IMR-90 (cell line): Measurements from ENCODE around the gene BRINP1. TPM values are rescaled to one million over a fixed set of nuclear protein-coding genes. Genes with fewer than 3 reads are reported as not detected.

Experiments used
- ATAC-seq: fragments of 200-7000 bp; cut with Tn5 transposase; 2 replicates; pipeline ENCODE4 v1.9.1; 2020; ENCODE audit warnings: low read depth, mild to moderate bottlenecking, moderate library complexity
- BruUV-seq: library from RNA; stranded (reverse); fragments of 400-500 nt; replicated peaks from 2 replicates; lab custom pipeline; 2021; lab: Mats Ljungman, UMichigan
- CTCF ChIA-PET: fragments of 300-600 bp; formaldehyde crosslinking; extraction: SDS; loops from one replicate; lab custom pipeline; 2021; ENCODE audit warnings: antibody characterized with exemption; lab: Yijun Ruan, JAX
- POLR2A ChIA-PET: fragments of 300-600 bp; sonication (Branson Sonifier 250); formaldehyde crosslinking; loops from one replicate; lab custom pipeline; 2022; ENCODE audit warnings: antibody characterized with exemption; ENCODE audit not compliant: unreplicated experiment; lab: Charles Lee
- DNase-seq: peaks from one replicate; pipeline ENCODE4 v3.0.0; 2013
- H2AFZ ChIP-seq: replicated peaks from 2 replicates; pipeline ENCODE3; 2013; ENCODE audit warnings: low read length, mild to moderate bottlenecking; ENCODE audit not compliant: poor library complexity
- H2AK5ac ChIP-seq: 2 replicates; pipeline ENCODE4 v1.6.1; 2013; ENCODE audit warnings: low read depth, low read length, inconsistent platforms
- H2AK9ac ChIP-seq: replicated peaks from 2 replicates; pipeline ENCODE3; 2013; ENCODE audit warnings: mild to moderate bottlenecking, low read depth, low read length, moderate library complexity; ENCODE audit not compliant: poor library complexity
- H2BK120ac ChIP-seq: 2 replicates; pipeline ENCODE4 v1.6.1; 2013; ENCODE audit warnings: low read depth, low read length, inconsistent platforms
- H2BK15ac ChIP-seq: 3 replicates; pipeline ENCODE4 v1.6.1; 2013; ENCODE audit warnings: low read depth, low read length, inconsistent platforms
- H2BK20ac ChIP-seq: 2 replicates; pipeline ENCODE4 v1.6.1; 2013; ENCODE audit warnings: low read depth, mild to moderate bottlenecking, inconsistent platforms, low read length, moderate library complexity
- H2BK5ac ChIP-seq: 2 replicates; pipeline ENCODE4 v1.6.1; 2013; ENCODE audit warnings: mild to moderate bottlenecking, low read depth, low read length, inconsistent platforms; ENCODE audit not compliant: poor library complexity, severe bottlenecking
- H3K14ac ChIP-seq: replicated peaks from 2 replicates; pipeline ENCODE4 v1.6.1; 2013; ENCODE audit warnings: low read depth, low read length, inconsistent platforms
- H3K18ac ChIP-seq: 2 replicates; pipeline ENCODE4 v1.6.1; 2013; ENCODE audit warnings: low read depth, low read length, control low read depth
- H3K23ac ChIP-seq: 2 replicates; pipeline ENCODE4 v1.6.1; 2013; ENCODE audit warnings: low read depth, low read length, inconsistent platforms
- H3K27ac ChIP-seq: 2 replicates; pipeline ENCODE4 v1.5.1; 2013; ENCODE audit warnings: mild to moderate bottlenecking, control low read depth, low read length; ENCODE audit not compliant: insufficient read depth
- H3K27me3 ChIP-seq: 2 replicates; pipeline ENCODE4 v1.6.1; 2013; ENCODE audit warnings: low read length; ENCODE audit not compliant: control insufficient read depth, insufficient read depth
- H3K36me3 ChIP-seq: 2 replicates; pipeline ENCODE4 v1.6.1; 2013; ENCODE audit warnings: low read length, mixed read lengths; ENCODE audit not compliant: control insufficient read depth, insufficient read depth
- H3K4ac ChIP-seq: 2 replicates; pipeline ENCODE4 v1.6.1; 2013; ENCODE audit warnings: low read depth, low read length, inconsistent platforms
- H3K4me1 ChIP-seq: 2 replicates; pipeline ENCODE4 v1.6.1; 2013; ENCODE audit warnings: low read length, mixed read lengths; ENCODE audit not compliant: control insufficient read depth, insufficient read depth
- H3K4me2 ChIP-seq: 2 replicates; pipeline ENCODE4 v1.6.1; 2013; ENCODE audit warnings: low read depth, mild to moderate bottlenecking, control low read depth, low read length, moderate library complexity
- H3K4me3 ChIP-seq: 2 replicates; pipeline ENCODE4 v1.5.1; 2013; ENCODE audit warnings: low read depth, mild to moderate bottlenecking, control low read depth, low read length, moderate library complexity; ENCODE audit not compliant: insufficient read depth
- H3K56ac ChIP-seq: 2 replicates; pipeline ENCODE4 v1.6.1; 2013; ENCODE audit warnings: low read length, inconsistent platforms; ENCODE audit not compliant: insufficient read depth; ENCODE audit errors: extremely low read depth
- H3K79me1 ChIP-seq, 2 experiments: 2 replicates each; pipeline ENCODE4 v1.6.1; 2013; ENCODE audit warnings: low read length in 2 of 2, inconsistent platforms in 1 of 2, low read depth in 1 of 2
- H3K9ac ChIP-seq: 2 replicates; pipeline ENCODE4 v1.6.1; 2013; ENCODE audit warnings: low read depth, low read length, control low read depth
- H3K9me1 ChIP-seq: 2 replicates; pipeline ENCODE4 v1.6.1; 2013; ENCODE audit warnings: low read length, inconsistent platforms; ENCODE audit not compliant: insufficient read depth
- H3K9me3 ChIP-seq: 2 replicates; pipeline ENCODE4 v1.6.1; 2013; ENCODE audit warnings: low read length; ENCODE audit not compliant: control insufficient read depth, insufficient read depth
- H4K20me1 ChIP-seq: 2 replicates; pipeline ENCODE4 v1.6.1; 2013; ENCODE audit warnings: low read length, inconsistent platforms; ENCODE audit not compliant: insufficient read depth
- H4K5ac ChIP-seq: 2 replicates; pipeline ENCODE4 v1.6.1; 2013; ENCODE audit warnings: mild to moderate bottlenecking, low read depth, low read length, control low read depth
- H4K8ac ChIP-seq, 2 experiments: 2 replicates each; pipeline ENCODE4 v1.6.1; 2013; ENCODE audit warnings: low read depth in 2 of 2, low read length in 2 of 2, control low read depth in 1 of 2, inconsistent platforms in 1 of 2
- H4K91ac ChIP-seq: 2 replicates; pipeline ENCODE4 v1.6.1; 2013; ENCODE audit warnings: low read depth, low read length, inconsistent platforms; ENCODE audit not compliant: insufficient read depth
- CEBPB ChIP-seq: IDR thresholded peaks from 2 replicates; pipeline ENCODE4 v1.6.1; 2012; ENCODE audit warnings: low read depth, low read length, improper control_type of control experiment
- CHD1 ChIP-seq: IDR thresholded peaks from 2 replicates; pipeline ENCODE4 v1.6.1; 2012; ENCODE audit warnings: low read depth, low read length, improper control_type of control experiment
- ELK1 ChIP-seq: fragments of 150-350 bp; IDR thresholded peaks from 2 replicates; pipeline ENCODE4 v1.6.1; 2016; ENCODE audit warnings: low read depth, mild to moderate bottlenecking, low read length, moderate library complexity, borderline replicate concordance
- MAFK ChIP-seq: IDR thresholded peaks from 2 replicates; pipeline ENCODE4 v1.6.1; 2012; ENCODE audit warnings: low read depth, low read length, improper control_type of control experiment
- MAZ ChIP-seq: IDR thresholded peaks from 2 replicates; pipeline ENCODE4 v1.6.1; 2012; ENCODE audit warnings: low read depth, mild to moderate bottlenecking, low read length, improper control_type of control experiment, moderate library complexity, borderline replicate concordance
- MXI1 ChIP-seq: IDR thresholded peaks from 2 replicates; pipeline ENCODE4 v1.6.1; 2012; ENCODE audit warnings: low read depth, mild to moderate bottlenecking, low read length, moderate library complexity, borderline replicate concordance
- NFE2L2 ChIP-seq: fragments of 150-350 bp; IDR thresholded peaks from 2 replicates; pipeline ENCODE4 v1.6.1; 2016; ENCODE audit warnings: low read depth, mild to moderate bottlenecking, low read length
- POLR2A ChIP-seq: IDR thresholded peaks from 2 replicates; pipeline ENCODE4 v1.6.1; 2012; ENCODE audit warnings: mild to moderate bottlenecking, low read depth, low read length
- RAD21 ChIP-seq: IDR thresholded peaks from 2 replicates; pipeline ENCODE4 v1.6.1; 2012; ENCODE audit warnings: low read length, improper control_type of control experiment
- RCOR1 ChIP-seq: IDR thresholded peaks from 2 replicates; pipeline ENCODE4 v1.6.1; 2012; ENCODE audit warnings: mild to moderate bottlenecking, low read length, improper control_type of control experiment; ENCODE audit not compliant: insufficient replicate concordance
- RFX5 ChIP-seq: IDR thresholded peaks from 2 replicates; pipeline ENCODE4 v1.8.0; 2012; ENCODE audit warnings: low read depth, mild to moderate bottlenecking, low read length, moderate library complexity
- SMC3 ChIP-seq: fragments of 150-350 bp; IDR thresholded peaks from 2 replicates; pipeline ENCODE4 v1.6.1; 2016; ENCODE audit warnings: low read depth, mild to moderate bottlenecking, antibody characterized with exemption, low read length, moderate library complexity
- USF2 ChIP-seq: fragments of 150-350 bp; IDR thresholded peaks from 2 replicates; pipeline ENCODE4 v1.6.1; 2017; ENCODE audit warnings: mild to moderate bottlenecking, antibody characterized with exemption, low read length, low read depth
- WGBS, 2 experiments: methylation state at CpG; one replicate each; pipeline versions ENCODE4 v1.1.5 to v1.1.7; 2013; ENCODE audit warnings: missing lambda C conversion rate in 2 of 2; ENCODE audit not compliant: insufficient read length in 1 of 2; ENCODE audit errors: extremely low coverage in 2 of 2; 5-methylcytosine and 5-hydroxymethylcytosine counted together
- dilution Hi-C: fragments of 300-500 bp; cut with HindIII; formaldehyde crosslinking; loops from one replicate; pipeline ENCODE4 v1.14.3; 2018; ENCODE audit warnings: low sequenced_read_pairs; ENCODE audit not compliant: unreplicated experiment
- in situ Hi-C: fragments of 300-500 bp; cut with MboI; formaldehyde crosslinking; loops from 3 replicates; pipeline ENCODE4 v1.14.3; 2019; ENCODE audit warnings: low sequenced_read_pairs, inconsistent platforms, mixed read lengths
- intact Hi-C: fragments of 100-400 bp; cut with micrococcal nuclease; formaldehyde crosslinking; loops from 2 replicates; pipeline ENCODE4 v1.10.0; 2022
- polyA plus RNA-seq, 3 experiments: library from polyadenylated mRNA; depleted of rRNA; stranded (reverse); fragments of >200 nt; gene quantifications; 2 replicates each; pipeline ENCODE4 v1.2.3, GENCODE V29; 2012; ENCODE audit warnings: low replicate concordance in 1 of 3
- total RNA-seq: library from RNA; depleted of rRNA; stranded (reverse); fragments of >200 nt; gene quantifications from 2 replicates; pipeline ENCODE4 v1.2.3, GENCODE V29; 2012

Gene BRINP1
- total and polyA plus RNA-seq, 2 of the 4 experiments (the other 2 are of a cell fraction): under 0.01 TPM; not detected in 1

DNA sequence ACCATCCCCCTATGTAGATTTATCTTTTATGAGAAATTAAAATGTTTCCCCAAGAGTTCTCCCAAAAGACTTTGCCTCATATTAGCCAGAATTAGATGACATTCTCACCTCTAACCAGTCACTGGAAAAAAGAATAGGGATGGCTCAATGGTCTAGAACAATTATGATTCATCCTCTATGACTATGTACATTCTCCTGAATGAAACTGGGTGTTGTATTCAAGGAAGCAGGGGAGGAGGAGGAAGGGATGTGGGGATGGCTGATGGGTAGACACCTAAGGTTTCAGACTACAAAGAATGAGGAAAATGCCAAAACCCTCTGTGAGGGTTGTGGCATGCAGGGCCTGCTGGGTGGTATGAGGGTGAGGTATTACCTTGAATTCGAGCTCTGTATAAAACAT lies 49.5 kb upstream of the BRINP1 start:
- Histone ChIP-seq H3K4me3 (no peak overlapping the region), H2BK20ac (no peak overlapping the region), H3K27ac (no peak overlapping the region), H3K27me3 (no peaks in the 10 kb centered on the region), H2AFZ (no peak overlapping the region), H2AK5ac (no peak overlapping the region), H3K9ac (no peak overlapping the region), H3K23ac (no peak overlapping the region), H3K36me3 (no peaks in the 10 kb centered on the region), H2BK15ac (no peak overlapping the region), H4K20me1 (no peaks in the 10 kb centered on the region), H3K4me2 (no peak overlapping the region), H3K18ac (no peak overlapping the region), H3K79me1 (no peaks in the 10 kb centered on the region), H4K5ac (no peak overlapping the region), H3K9me1 (no peaks in the 10 kb centered on the region), H4K91ac (no peak overlapping the region), H3K4ac (no peak overlapping the region), H3K4me1 (no peaks in the 10 kb centered on the region), H4K8ac (no peak overlapping the region), H3K9me3 (peaks cover 3% of the 10 kb centered on the region), H2BK120ac (no peak overlapping the region), H3K56ac (no peak overlapping the region), H2BK5ac (no peak overlapping the region), H3K14ac (no peak overlapping the region), H2AK9ac (no peak overlapping the region)
- POLR2A ChIA-PET: no interaction called here
- CTCF ChIA-PET: no interaction called here
- intact Hi-C loops: no loop called here
- dilution Hi-C loops: no loop called here
- no TSS peak for BruUV-seq
- in situ Hi-C loops: no loop called here
- WGBS, 2 experiments: no CpG with 5 or more reads among the region's 1 CpG
- TF ChIP-seq RFX5: no peak
- no peak for TF ChIP-seq ELK1
- no peak for TF ChIP-seq CHD1
- no peak for TF ChIP-seq MXI1
- TF ChIP-seq RCOR1: no peak
- TF ChIP-seq SMC3: no peak
- no peak for TF ChIP-seq MAZ
- no peak for TF ChIP-seq NFE2L2
- TF ChIP-seq POLR2A: no peak
- no peak for TF ChIP-seq USF2
- no peak for TF ChIP-seq RAD21
- no peak for TF ChIP-seq CEBPB
- no peak for TF ChIP-seq MAFK
- ATAC-seq (no peak), DNase-seq (no peak)
